Tibial nerve (tissue), 3 donors: ENCODE measurements around the gene SLC39A10.

Source experiments
- POLR2A ChIP-seq, 2 donors: fragments of 450-650 bp; IDR thresholded peaks; one replicate each; pipeline ENCODE4 v1.6.1; 2017; ENCODE audit warnings: antibody characterized with exemption in 2 of 2, mild to moderate bottlenecking in 2 of 2, moderate library complexity in 2 of 2
- TF ChIP-seq, protein P1 (sequence below), 5 experiments: fragments of 200-600 bp in 3 of 5; fragments of 450-650 bp in 2 of 5; sonication (generic) in 3 of 5; IDR thresholded peaks; one replicate each; pipeline ENCODE4 v1.5.1; 2016 to 2019; ENCODE audit warnings: antibody characterized with exemption in 5 of 5, mild to moderate bottlenecking in 3 of 5, moderate library complexity in 2 of 5

DNA sequence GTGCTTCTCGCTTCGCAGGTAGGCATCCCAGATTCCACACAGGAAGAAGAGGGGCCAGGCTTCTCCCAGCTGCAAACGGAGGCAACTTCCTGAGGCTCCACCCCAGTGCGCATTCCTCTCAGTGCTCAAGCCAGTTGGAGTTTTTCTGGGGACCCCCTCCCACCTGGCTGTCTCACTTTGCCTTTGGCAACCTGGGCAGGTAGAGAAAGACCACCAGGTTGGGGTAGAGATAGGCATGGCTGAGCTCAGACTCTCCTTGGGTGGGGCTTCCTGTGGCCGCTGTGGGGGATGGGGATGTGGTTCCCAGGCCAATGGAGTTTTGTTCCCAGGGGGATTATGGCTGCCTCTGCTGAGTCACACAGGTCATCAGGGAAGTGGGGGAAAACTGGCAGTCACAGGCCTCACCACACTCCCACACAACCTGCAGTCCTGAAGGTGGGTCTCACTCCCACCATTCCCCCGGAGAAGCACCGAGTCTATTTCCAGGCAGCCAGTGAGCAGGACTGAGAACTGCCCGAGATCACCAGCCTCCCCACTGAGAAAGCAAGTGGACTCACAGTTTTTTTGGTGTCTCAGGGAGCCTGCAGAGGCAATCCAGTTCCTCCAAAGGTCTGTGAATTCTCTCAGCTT is 38.1 kb downstream of the SLC39A10 start:
- TF ChIP-seq, protein P1, sequence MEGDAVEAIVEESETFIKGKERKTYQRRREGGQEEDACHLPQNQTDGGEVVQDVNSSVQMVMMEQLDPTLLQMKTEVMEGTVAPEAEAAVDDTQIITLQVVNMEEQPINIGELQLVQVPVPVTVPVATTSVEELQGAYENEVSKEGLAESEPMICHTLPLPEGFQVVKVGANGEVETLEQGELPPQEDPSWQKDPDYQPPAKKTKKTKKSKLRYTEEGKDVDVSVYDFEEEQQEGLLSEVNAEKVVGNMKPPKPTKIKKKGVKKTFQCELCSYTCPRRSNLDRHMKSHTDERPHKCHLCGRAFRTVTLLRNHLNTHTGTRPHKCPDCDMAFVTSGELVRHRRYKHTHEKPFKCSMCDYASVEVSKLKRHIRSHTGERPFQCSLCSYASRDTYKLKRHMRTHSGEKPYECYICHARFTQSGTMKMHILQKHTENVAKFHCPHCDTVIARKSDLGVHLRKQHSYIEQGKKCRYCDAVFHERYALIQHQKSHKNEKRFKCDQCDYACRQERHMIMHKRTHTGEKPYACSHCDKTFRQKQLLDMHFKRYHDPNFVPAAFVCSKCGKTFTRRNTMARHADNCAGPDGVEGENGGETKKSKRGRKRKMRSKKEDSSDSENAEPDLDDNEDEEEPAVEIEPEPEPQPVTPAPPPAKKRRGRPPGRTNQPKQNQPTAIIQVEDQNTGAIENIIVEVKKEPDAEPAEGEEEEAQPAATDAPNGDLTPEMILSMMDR (IDR thresholded peaks at IDR 0.05), result no peak
- TF ChIP-seq POLR2A (IDR thresholded peaks at IDR 0.05), result no peak
